ENCODE data around the gene SMYD2.

SMYD2 gene

GRCh38 chr1:214281021-214281719 is at the start of gene SMYD2:
Gene SMYD2 (plus strand): TSS chr1:214281159. CDS start chr1:214281255, 96 bp downstream.
- DNase-seq: peak; percentile 52

- DNase-seq: no peak
Observed at GRCh38 chr1:214233856-214234634, 46.9 kb upstream of the SMYD2 start.

- peak; percentile 3 for DNase-seq
Observed at GRCh38 chr1:214234635-214235025, 46.3 kb upstream of the SMYD2 start.

- DNase-seq: no peak
Observed at GRCh38 chr1:214236477-214236876, 44.5 kb upstream of the SMYD2 start.

GRCh38 chr1:214241060-214241459 is 39.9 kb upstream of the SMYD2 start:
- no peak for DNase-seq

- DNase-seq: no peak
Observed at GRCh38 chr1:214244252-214244651, 36.7 kb upstream of the SMYD2 start.

GRCh38 chr1:214244841-214245240 is 36.1 kb upstream of the SMYD2 start:
- no peak for DNase-seq

GRCh38 chr1:214247501-214248041 is 33.4 kb upstream of the SMYD2 start:
- DNase-seq: no peak

- no peak for DNase-seq
Observed at GRCh38 chr1:214248311-214249085, 32.5 kb upstream of the SMYD2 start.

- DNase-seq: no peak
Observed at GRCh38 chr1:214249651-214250050, 31.3 kb upstream of the SMYD2 start.

GRCh38 chr1:214251354-214251753 is 29.6 kb upstream of the SMYD2 start:
- no peak for DNase-seq

- no peak for DNase-seq
Observed at GRCh38 chr1:214255509-214255908, 25.4 kb upstream of the SMYD2 start.

- DNase-seq: no peak
Observed at GRCh38 chr1:214259353-214259977, 21.5 kb upstream of the SMYD2 start.

- DNase-seq: no peak
Observed at GRCh38 chr1:214260561-214261205, 20.3 kb upstream of the SMYD2 start.

GRCh38 chr1:214261206-214262123 is 19.5 kb upstream of the SMYD2 start:
- peak; percentile 33 for DNase-seq

- DNase-seq: peak; percentile 50
Observed at GRCh38 chr1:214264196-214264595, 16.8 kb upstream of the SMYD2 start.

GRCh38 chr1:214264976-214265375 is 16.0 kb upstream of the SMYD2 start:
- no peak for DNase-seq

- DNase-seq: no peak
Observed at GRCh38 chr1:214270097-214270650, 10.8 kb upstream of the SMYD2 start.

- DNase-seq: no peak
Observed at GRCh38 chr1:214271174-214271858, 9.6 kb upstream of the SMYD2 start.

Measured in DMS79 (cell line).